BJ (cell line): ENCODE measurements around the gene SORCS2. TPM values are rescaled to one million over a fixed set of nuclear protein-coding genes. Genes with fewer than 3 reads are reported as not detected.

Experiments
- CTCF ChIA-PET: fragments of 350-600 bp; formaldehyde crosslinking; extraction: SDS; loops from one replicate; lab custom pipeline; 2021; ENCODE audit warnings: antibody characterized with exemption, inconsistent platforms; lab: Yijun Ruan, JAX
- POLR2A ChIA-PET: fragments of 300-600 bp; sonication (Branson Sonifier 250); formaldehyde crosslinking; extraction: SDS; loops from one replicate; lab custom pipeline; 2021; ENCODE audit warnings: antibody characterized with exemption; lab: Charles Lee
- DNase-seq: peaks from one replicate; pipeline ENCODE4 v3.0.0-alpha.2; 2011; ENCODE audit warnings: low read depth
- H3K27me3 ChIP-seq: 2 replicates; pipeline ENCODE4 v1.6.0; 2011; ENCODE audit warnings: low read length; ENCODE audit not compliant: control insufficient read depth, insufficient read depth
- H3K36me3 ChIP-seq: 2 replicates; pipeline ENCODE4 v1.5.1; 2011; ENCODE audit warnings: low read length; ENCODE audit not compliant: control insufficient read depth, insufficient read depth
- H3K4me3 ChIP-seq: 2 replicates; pipeline ENCODE4 v1.5.1; 2011; ENCODE audit warnings: low read depth, mild to moderate bottlenecking, control low read depth, low read length
- polyA plus RNA-seq: library from polyadenylated mRNA; depleted of rRNA; stranded (reverse); fragments of >200 nt; gene quantifications from 2 replicates; pipeline ENCODE4 v1.2.3, GENCODE V29; 2011
- TF ChIP-seq, protein P1 (sequence below): IDR thresholded peaks from 2 replicates; pipeline ENCODE4 v1.5.1; 2011; ENCODE audit warnings: low read depth, mild to moderate bottlenecking, control low read depth, inconsistent platforms, low read length, moderate library complexity; ENCODE audit not compliant: insufficient read depth

Gene SORCS2
- polyA plus RNA-seq, 1 experiment = 0.63 TPM

- ChIA-PET POLR2A (no interaction called here), CTCF (no interaction called here)
- H3K36me3 ChIP-seq = no peaks in the 10 kb centered on the region
- DNase-seq = no peak
- H3K4me3 ChIP-seq = no peak overlapping the region
- H3K27me3 ChIP-seq = peaks cover 18% of the 10 kb centered on the region
- TF ChIP-seq, protein P1, sequence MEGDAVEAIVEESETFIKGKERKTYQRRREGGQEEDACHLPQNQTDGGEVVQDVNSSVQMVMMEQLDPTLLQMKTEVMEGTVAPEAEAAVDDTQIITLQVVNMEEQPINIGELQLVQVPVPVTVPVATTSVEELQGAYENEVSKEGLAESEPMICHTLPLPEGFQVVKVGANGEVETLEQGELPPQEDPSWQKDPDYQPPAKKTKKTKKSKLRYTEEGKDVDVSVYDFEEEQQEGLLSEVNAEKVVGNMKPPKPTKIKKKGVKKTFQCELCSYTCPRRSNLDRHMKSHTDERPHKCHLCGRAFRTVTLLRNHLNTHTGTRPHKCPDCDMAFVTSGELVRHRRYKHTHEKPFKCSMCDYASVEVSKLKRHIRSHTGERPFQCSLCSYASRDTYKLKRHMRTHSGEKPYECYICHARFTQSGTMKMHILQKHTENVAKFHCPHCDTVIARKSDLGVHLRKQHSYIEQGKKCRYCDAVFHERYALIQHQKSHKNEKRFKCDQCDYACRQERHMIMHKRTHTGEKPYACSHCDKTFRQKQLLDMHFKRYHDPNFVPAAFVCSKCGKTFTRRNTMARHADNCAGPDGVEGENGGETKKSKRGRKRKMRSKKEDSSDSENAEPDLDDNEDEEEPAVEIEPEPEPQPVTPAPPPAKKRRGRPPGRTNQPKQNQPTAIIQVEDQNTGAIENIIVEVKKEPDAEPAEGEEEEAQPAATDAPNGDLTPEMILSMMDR = no peak
These were observed 45.6 kb upstream of the SORCS2 start for GRCh38 chr4:7146786-7147115.

DNA sequence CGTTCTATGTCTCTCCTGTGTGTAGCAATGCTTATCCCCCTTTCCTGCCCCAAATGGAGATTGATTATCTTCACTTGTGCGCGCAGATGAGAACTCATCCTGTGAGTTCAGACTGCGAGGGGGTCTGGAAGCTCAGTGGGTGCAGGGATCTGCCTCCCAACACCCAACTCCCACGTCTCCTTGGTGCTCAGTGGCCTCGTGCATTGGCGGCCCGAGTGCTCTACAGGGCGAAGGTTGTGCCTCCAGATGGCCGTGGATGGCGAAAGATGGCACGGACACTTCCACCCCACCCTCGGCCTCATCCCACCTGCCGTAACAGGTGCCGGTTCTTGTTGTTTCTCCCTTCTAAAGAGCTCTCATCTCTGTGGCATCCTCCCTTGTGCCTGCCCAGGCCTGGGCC lies 45.1 kb upstream of the SORCS2 start:
- Histone ChIP-seq H3K27me3 (peaks cover 18% of the 10 kb centered on the region), H3K4me3 (no peak overlapping the region), H3K36me3 (no peaks in the 10 kb centered on the region)
- DNase-seq = no peak
- TF ChIP-seq, protein P1 = no peak
- POLR2A ChIA-PET = no interaction called here
- CTCF ChIA-PET = interaction anchor here (1.4 kb wide), 2 partner anchors 10 to 39 kb away, joined by 3 to 7 read pairs; no protein-coding TSS in a partner anchor

GRCh38 chr4:7147661-7148310 lies 44.6 kb upstream of the SORCS2 start:
- H3K4me3 ChIP-seq = no peak overlapping the region
- TF ChIP-seq, protein P1 = no peak
- H3K27me3 ChIP-seq = peaks cover 18% of the 10 kb centered on the region
- CTCF ChIA-PET = interaction anchor here (1.1 to 1.4 kb wide), 4 partner anchors 9 to 47 kb away, joined by 3 to 7 read pairs (median 3); no protein-coding TSS in a partner anchor
- no peaks in the 10 kb centered on the region for H3K36me3 ChIP-seq
- DNase-seq = no peak
- POLR2A ChIA-PET = no interaction called here

DNA sequence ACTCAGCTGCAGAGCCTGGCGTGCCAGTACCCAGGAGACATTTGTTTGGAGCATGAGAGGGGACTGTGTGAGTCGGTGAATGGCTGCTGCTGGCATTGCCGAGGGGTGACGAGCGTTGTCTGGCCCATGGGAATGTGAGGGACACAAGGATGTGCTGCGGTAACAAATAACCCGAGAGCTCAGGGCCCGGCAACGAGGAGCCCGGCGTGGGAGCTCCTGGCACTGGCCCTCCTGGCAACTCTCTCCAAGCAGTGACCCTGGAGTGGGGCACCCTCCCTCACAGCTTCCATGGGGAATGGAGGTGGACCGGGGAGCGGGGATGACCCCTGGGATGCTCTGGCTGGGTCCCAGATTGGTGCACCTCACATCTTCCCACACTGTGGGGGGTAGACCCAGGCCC lies 44.0 kb upstream of the SORCS2 start:
- H3K27me3 ChIP-seq = peaks cover 18% of the 10 kb centered on the region
- DNase-seq = no peak
- CTCF ChIA-PET = interaction anchor here (1.1 to 1.4 kb wide), 4 partner anchors 8 to 46 kb away, joined by 3 to 7 read pairs (median 3); no protein-coding TSS in a partner anchor

DNA sequence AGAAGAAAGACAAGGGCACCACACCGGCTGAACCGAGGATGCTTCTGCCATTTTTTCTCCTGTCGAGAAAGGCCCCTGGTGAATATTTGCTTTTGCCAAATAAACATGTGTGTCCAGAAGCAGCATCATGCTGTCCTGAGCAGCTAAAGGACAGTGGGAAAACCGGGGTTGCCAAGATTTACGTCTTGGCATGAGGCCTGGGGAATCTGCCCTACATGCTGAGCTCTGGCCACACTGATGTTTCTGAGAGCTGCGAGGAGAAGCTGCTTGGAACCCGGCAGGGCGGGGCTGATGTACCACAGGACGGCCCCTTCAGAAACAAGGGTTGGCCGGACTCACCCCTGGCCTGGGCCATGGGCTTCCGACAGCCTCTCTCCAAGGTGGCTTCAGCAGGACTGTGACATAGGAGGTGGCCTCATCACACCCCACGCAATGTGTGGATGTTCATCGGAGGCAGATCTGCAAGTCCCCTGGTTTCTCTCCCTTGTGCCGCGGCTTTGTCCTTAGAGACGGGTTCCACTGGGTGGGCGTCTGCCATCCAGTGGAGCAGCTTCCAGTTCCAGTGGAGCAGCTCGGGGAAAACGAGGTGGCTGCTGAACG lies 42.2 kb upstream of the SORCS2 start:
- no peak overlapping the region for H3K4me3 ChIP-seq
- H3K27me3 ChIP-seq = peaks cover 23% of the 10 kb centered on the region
- H3K36me3 ChIP-seq = no peaks in the 10 kb centered on the region
- TF ChIP-seq, protein P1 = no peak
- no peak for DNase-seq
- POLR2A ChIA-PET = no interaction called here
- CTCF ChIA-PET = interaction anchor here (0.8 to 1.3 kb wide), 2 partner anchors 11 to 146 kb away, joined by 3 read pairs; no protein-coding TSS in a partner anchor

More for the DNA sequence above, 44.0 kb upstream of the SORCS2 start:
- Histone ChIP-seq H3K4me3 (no peak overlapping the region), H3K36me3 (no peaks in the 10 kb centered on the region)
- TF ChIP-seq, protein P1 = no peak
- POLR2A ChIA-PET = no interaction called here
